Gastrocnemius medialis (tissue), 4 donors: ENCODE results near the gene TAPT1. TPM values are rescaled to one million over a fixed set of nuclear protein-coding genes. Genes with fewer than 3 reads are reported as not detected.

Experiments used
- ATAC-seq, 2 donors: fragments of 150-250 bp; one replicate each; pipeline ENCODE4 v1.9.1; 2016
- DNase-seq, 2 donors: peaks; one replicate each; pipeline ENCODE4 v3.0.0-alpha.2; 2019
- H3K27ac ChIP-seq, 4 donors: fragments of 200-600 bp; sonication (generic); 1 replicate in 1 of 4; 2 replicates in 3 of 4; pipeline ENCODE4 v1.5.1; 2016 to 2018; ENCODE audit warnings: mild to moderate bottlenecking in 2 of 4, moderate library complexity in 1 of 4
- H3K27me3 ChIP-seq, 3 donors: fragments of 200-600 bp; sonication (generic) in 2 of 3; 1 replicate in 1 of 3; 2 replicates in 2 of 3; pipeline versions ENCODE4 v1.5.1 to v1.6.0; 2016 to 2019; ENCODE audit warnings: mild to moderate bottlenecking in 1 of 3, moderate library complexity in 1 of 3
- H3K36me3 ChIP-seq, 2 donors: fragments of 200-600 bp; sonication (generic) in 1 of 2; one replicate each; pipeline ENCODE4 v1.5.1; 2017 to 2018
- H3K4me1 ChIP-seq, 2 donors: fragments of 200-600 bp; sonication (generic) in 1 of 2; one replicate each; pipeline ENCODE4 v1.5.1; 2016 to 2017; ENCODE audit warnings: mild to moderate bottlenecking in 2 of 2
- H3K4me3 ChIP-seq, 4 donors: fragments of 200-600 bp; sonication (generic) in 3 of 4; 1 replicate in 1 of 4; 2 replicates in 3 of 4; pipeline ENCODE4 v1.5.1; 2016 to 2019; ENCODE audit warnings: mild to moderate bottlenecking in 2 of 4
- H3K9me3 ChIP-seq, 3 donors: fragments of 200-600 bp; sonication (generic) in 2 of 3; 1 replicate in 1 of 3; 2 replicates in 2 of 3; pipeline ENCODE4 v1.5.1; 2016 to 2019
- CTCF ChIP-seq, 5 experiments: fragments of 450-650 bp in 3 of 5; fragments of 200-600 bp in 2 of 5; sonication (generic) in 2 of 5; IDR thresholded peaks in 4 of 5; conservative IDR thresholded peaks in 1 of 5; 1 replicate in 4 of 5; 2 replicates in 1 of 5; pipeline ENCODE4 v1.5.1; 2016 to 2019; ENCODE audit warnings: antibody characterized with exemption in 5 of 5, mild to moderate bottlenecking in 3 of 5, moderate library complexity in 3 of 5
- POLR2A ChIP-seq, 2 donors: fragments of 450-650 bp; IDR thresholded peaks; one replicate each; pipeline ENCODE4 v1.6.1; 2017; ENCODE audit warnings: antibody characterized with exemption in 2 of 2, mild to moderate bottlenecking in 2 of 2, moderate library complexity in 2 of 2
- in situ Hi-C, 4 donors: fragments of 200-750 bp; cut with MboI; loops; one replicate each; pipeline versions ENCODE4 v1.15.0 to v1.8.0; 2017; ENCODE audit warnings: low sequenced_read_pairs in 4 of 4
- intact Hi-C: fragments of 100-400 bp; cut with DNase I; formaldehyde crosslinking; loops from one replicate; pipeline ENCODE4 v1.15.1; 2023; ENCODE audit warnings: low total_unique reads
- total RNA-seq, 4 donors: library from RNA; depleted of rRNA; stranded (reverse); fragments of >200 nt; gene quantifications; one replicate each; pipeline versions ENCODE4 v1.1.0 to v1.2.3, GENCODE V29; 2016

The TAPT1 gene
- total RNA-seq, 4 donors from 2014 or later, result 29.5 to 44.1 (median 40.8) TPM

GRCh38 chr4:16231570-16232245, 5.4 kb upstream of the TAPT1 start:
- H3K4me3 ChIP-seq, result peak overlapping the region in 1 of 4 donors; percentile 15
- DNase-seq, result no peak

GRCh38 chr4:16230308-16230707, 4.0 kb upstream of the TAPT1 start:
- no peaks in the 10 kb centered on the region for H3K9me3 ChIP-seq
- H3K27ac ChIP-seq, result peak overlapping the region in 1 of 4 donors; percentile 32
- no peak for DNase-seq
- intact Hi-C loops, result no loop called here
- TF ChIP-seq POLR2A (IDR thresholded peaks at IDR 0.05), result no peak
- TF ChIP-seq CTCF (IDR thresholded peaks at IDR 0.05 in 4 of 5, conservative IDR thresholded peaks at IDR 0.05 in 1 of 5), result no peak
- in situ Hi-C loops, result no loop called here
- H3K4me1 ChIP-seq, result peaks cover 26 to 27% of the 10 kb centered on the region in 2 donors
- no peaks in the 10 kb centered on the region for H3K27me3 ChIP-seq
- ATAC-seq, result no peak
- no peak overlapping the region for H3K4me3 ChIP-seq
- H3K36me3 ChIP-seq, result no peaks in the 10 kb centered on the region

More at GRCh38 chr4:16231570-16232245, 5.4 kb upstream of the TAPT1 start:
- Histone ChIP-seq H3K27me3 (no peaks in the 10 kb centered on the region), H3K27ac (peak overlapping the region in 2 of 4 donors; percentile 32 to 47), H3K9me3 (no peaks in the 10 kb centered on the region), H3K36me3 (no peaks in the 10 kb centered on the region), H3K4me1 (peaks cover 24 to 26% of the 10 kb centered on the region in 2 donors)
- in situ Hi-C loops (no loop called here), intact Hi-C loops (no loop called here)
- TF ChIP-seq POLR2A (IDR thresholded peaks at IDR 0.05) (no peak), CTCF (IDR thresholded peaks at IDR 0.05 in 4 of 5, conservative IDR thresholded peaks at IDR 0.05 in 1 of 5) (no peak)
- ATAC-seq, result no peak

- no peak overlapping the region for H3K27ac ChIP-seq
Observed at GRCh38 chr4:16229604-16230003, 3.3 kb upstream of the TAPT1 start.

GRCh38 chr4:16227462-16227868, 1.2 kb upstream of the TAPT1 start:
- DNase-seq (peak; percentile 37 to 56), ATAC-seq (peak; percentile 18 to 26)
- H3K4me1 ChIP-seq, result peaks cover 53% of the 10 kb centered on the region in 2 donors
- H3K9me3 ChIP-seq, result no peaks in the 10 kb centered on the region
- H3K36me3 ChIP-seq, result no peaks in the 10 kb centered on the region
- intact Hi-C loops (loop anchor here (5.0 to 10.0 kb wide), 5 partner anchors 113 to 1797 kb away; partner anchors contain the start of genes CPEB2 and LCORL), in situ Hi-C loops (no loop called here)
- no peak for TF ChIP-seq POLR2A (IDR thresholded peaks at IDR 0.05)
- TF ChIP-seq CTCF (IDR thresholded peaks at IDR 0.05 in 4 of 5, conservative IDR thresholded peaks at IDR 0.05 in 1 of 5), result no peak
- peak overlapping the region; percentile 94 to 98 (median 96) for H3K27ac ChIP-seq
- H3K27me3 ChIP-seq, result no peaks in the 10 kb centered on the region
- peak overlapping the region; percentile 77 to 86 (median 78) for H3K4me3 ChIP-seq

More at GRCh38 chr4:16229604-16230003, 3.3 kb upstream of the TAPT1 start:
- ATAC-seq (no peak), DNase-seq (no peak)
- no peaks in the 10 kb centered on the region for H3K9me3 ChIP-seq
- no peaks in the 10 kb centered on the region for H3K36me3 ChIP-seq
- intact Hi-C loops (loop anchor here (5.0 to 10.0 kb wide), 5 partner anchors 115 to 1795 kb away; partner anchors contain the start of genes CPEB2 and LCORL), in situ Hi-C loops (no loop called here)
- no peaks in the 10 kb centered on the region for H3K27me3 ChIP-seq
- H3K4me1 ChIP-seq, result peaks cover 32 to 34% of the 10 kb centered on the region in 2 donors
- no peak overlapping the region for H3K4me3 ChIP-seq
- TF ChIP-seq CTCF (IDR thresholded peaks at IDR 0.05 in 4 of 5, conservative IDR thresholded peaks at IDR 0.05 in 1 of 5) (no peak), POLR2A (IDR thresholded peaks at IDR 0.05) (no peak)
